Heart left ventricle (tissue), 16 donors: ENCODE data around the gene GLT6D1. TPM values are rescaled to one million over a fixed set of nuclear protein-coding genes. Genes with fewer than 3 reads are reported as not detected.

Experiments
- ATAC-seq, 4 donors: fragments of 200-7000 bp; cut with Tn5 transposase; one replicate each; pipeline ENCODE4 v1.9.1; 2020 to 2022; ENCODE audit warnings: moderate library complexity in 4 of 4, mild to moderate bottlenecking in 3 of 4, moderate number of reproducible peaks in 1 of 4
- DNase-seq, 5 donors: peaks; one replicate each; pipeline ENCODE4 v3.0.0-alpha.2; 2020
- H3K27ac ChIP-seq, 12 donors: fragments of 200-600 bp; sonication (generic) in 4 of 12; one replicate each; pipeline versions ENCODE4 v1.5.0 to v1.8.0; 2016 to 2022; ENCODE audit warnings: mild to moderate bottlenecking in 2 of 12
- H3K27me3 ChIP-seq, 9 donors: fragments of 200-600 bp; sonication (generic) in 2 of 9; one replicate each; pipeline versions ENCODE4 v1.5.1 to v1.8.0; 2016 to 2022; ENCODE audit warnings: mild to moderate bottlenecking in 3 of 9
- H3K36me3 ChIP-seq, 9 donors: fragments of 200-600 bp; sonication (generic) in 2 of 9; one replicate each; pipeline versions ENCODE4 v1.5.0 to v1.8.0; 2018 to 2022; ENCODE audit warnings: mild to moderate bottlenecking in 2 of 9
- H3K4me1 ChIP-seq, 12 donors: fragments of 200-600 bp; sonication (generic) in 4 of 12; one replicate each; pipeline versions ENCODE4 v1.5.0 to v1.8.0; 2016 to 2022; ENCODE audit warnings: mild to moderate bottlenecking in 3 of 12
- H3K4me3 ChIP-seq, 12 donors: fragments of 200-600 bp; sonication (generic) in 4 of 12; one replicate each; pipeline versions ENCODE4 v1.5.0 to v1.8.0; 2017 to 2022; ENCODE audit warnings: mild to moderate bottlenecking in 9 of 12, moderate library complexity in 4 of 12
- H3K9me3 ChIP-seq, 12 donors: fragments of 200-600 bp; sonication (generic) in 4 of 12; one replicate each; pipeline versions ENCODE4 v1.5.0 to v1.8.0; 2016 to 2022; ENCODE audit warnings: mild to moderate bottlenecking in 1 of 12
- POLR2A ChIP-seq, 2 donors: fragments of 450-650 bp; IDR thresholded peaks; one replicate each; pipeline ENCODE4 v1.6.1; 2017; ENCODE audit warnings: antibody characterized with exemption in 2 of 2, mild to moderate bottlenecking in 2 of 2, moderate library complexity in 2 of 2
- WGBS, 4 donors: extraction: QIAGEN DNeasy Blood & Tissue Kit in 2 of 4; methylation state at CpG; one replicate each; pipeline versions ENCODE4 v1.1.5 to v1.1.7; 2013 to 2018; 5-methylcytosine and 5-hydroxymethylcytosine counted together
- intact Hi-C, 10 donors: fragments of 100-400 bp; cut with DNase I; formaldehyde crosslinking; loops; one replicate each; pipeline versions ENCODE4 v1.11.1 to v1.14.2; 2022
- polyA plus RNA-seq, 2 donors: library from polyadenylated mRNA; stranded (reverse); fragments of 200-250 nt; gene quantifications; one replicate each; pipeline ENCODE4 v1.2.3, GENCODE V29; 2013
- total RNA-seq, 9 donors: library from RNA; depleted of rRNA in 2 of 9; stranded (reverse); fragments of >200 nt in 2 of 9; fragmentation: NEBNext Ultra II Directional in 3 of 9; extraction: Animal tissue kit (Norgen Biotek cat#: 25700) in 3 of 9; gene quantifications; one replicate each; pipeline versions ENCODE4 v1.1.0 to v1.2.4, GENCODE V29; 2016 to 2023
- TF ChIP-seq, protein P1 (sequence below), 12 donors: fragments of 200-600 bp; sonication (generic) in 4 of 12; IDR thresholded peaks; one replicate each; pipeline versions ENCODE4 v1.5.0 to v1.8.0; 2018 to 2022; ENCODE audit warnings: antibody characterized with exemption in 12 of 12, mild to moderate bottlenecking in 5 of 12
- donor health status: ischemic (EF 13 %, LVEDD 7.1; RV severe dilation, severe dysfunction).
- donor health status: healthy with polysubstance abuse.
- donor health status: DM: no; HTN: yes; CAD: no.
- donor health status: DM: no; HTN: no; CAD: no.
- donor health status: ischemic (EF 25% LVEDD 6.9; RV normal size, moderate dysfunction).
- donor health status: ischemic (EF 25% LVEDD 5.7; RV mildly dilated, moderate dysfunction).
- donor health status: healthy.
- donor health status: DM: yes; HTN: yes; CAD: no.
- donor health status: ischemic (EF 35%, LVEDD 5.7; RV mildly dilated, moderate dysfunction).
- donor health status: nonischemic (EF 11% LVEDD 7.7; RV severe dilation, severe dysfunction).
- donor health status: DM: yes; HTN: yes; CAD: no.
- donor health status: PGD.
- donor health status: ischemic (EF 29% LVEDD 5.4; RV normal size, mild dysfunction).
- donor health status: nonischemic (EF 23%, LVEDD 6.1; RV moderate dilation, normal function).

Gene GLT6D1
- total and polyA plus RNA-seq, 11 donors, result not detected

DNA sequence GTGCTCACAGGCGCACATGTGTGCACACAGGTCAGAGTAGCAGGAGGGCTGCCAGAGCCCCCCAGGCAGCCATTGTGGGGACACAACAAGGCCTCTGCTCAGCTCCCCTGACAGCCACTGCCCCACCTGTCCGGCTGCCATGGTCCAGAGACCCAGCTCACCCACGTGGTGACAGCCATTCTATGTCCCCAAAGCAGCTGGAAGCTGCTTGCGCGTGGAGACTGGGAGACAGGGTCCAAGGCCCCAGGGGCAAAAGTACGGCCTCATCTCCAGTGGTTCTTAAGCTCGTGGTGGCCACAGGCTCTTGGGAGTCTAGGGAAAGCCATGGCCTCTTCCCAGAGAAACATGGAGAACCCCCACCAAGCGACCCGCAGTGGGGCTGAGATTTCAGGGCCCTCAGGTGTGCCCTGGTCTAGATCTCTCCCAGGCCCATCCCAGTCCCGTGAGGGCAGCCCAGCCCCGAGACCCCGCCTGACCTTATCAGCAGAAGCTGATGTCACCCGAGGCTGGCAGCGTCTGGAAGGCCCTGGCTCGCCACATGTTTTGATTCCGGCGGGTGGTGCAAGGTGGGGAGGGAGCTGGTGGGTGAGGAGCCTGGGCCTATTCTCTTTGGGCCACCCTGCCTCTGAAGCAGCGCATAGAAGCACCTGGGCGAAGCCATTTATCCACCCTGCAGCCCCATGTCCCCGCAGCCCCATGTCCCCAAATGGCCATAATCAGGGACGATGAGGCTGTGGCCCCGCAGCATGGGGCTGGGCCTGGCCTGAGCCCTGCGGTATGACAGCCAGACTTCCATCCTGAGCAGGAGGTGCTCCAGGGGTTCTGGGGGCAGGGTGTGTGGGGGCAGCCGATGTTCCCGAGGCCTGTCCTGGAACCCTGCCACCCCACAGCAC, 31.7 kb downstream of the GLT6D1 start:
- Histone ChIP-seq H3K9me3 (no peaks in the 10 kb centered on the region), H3K27me3 (peaks cover 0 to 10% (median 0%) of the 10 kb centered on the region in 9 donors), H3K36me3 (no peaks in the 10 kb centered on the region), H3K4me1 (no peaks in the 10 kb centered on the region), H3K27ac (no peak overlapping the region), H3K4me3 (no peak overlapping the region)
- no peak for ATAC-seq
- intact Hi-C loops, result loop anchor here in 6 of 10 donors (5.0 to 10.0 kb wide), 5 partner anchors 257 to 675 kb away; no protein-coding TSS in a partner anchor
- DNase-seq, result peak in 1 of 5 donors; percentile 39
- 68 to 79% (median 72%) methylated on average over 16 to 25 of the region's 25 CpGs for WGBS, 4 donors
- TF ChIP-seq POLR2A (IDR thresholded peaks at IDR 0.05), result no peak
- TF ChIP-seq, protein P1, sequence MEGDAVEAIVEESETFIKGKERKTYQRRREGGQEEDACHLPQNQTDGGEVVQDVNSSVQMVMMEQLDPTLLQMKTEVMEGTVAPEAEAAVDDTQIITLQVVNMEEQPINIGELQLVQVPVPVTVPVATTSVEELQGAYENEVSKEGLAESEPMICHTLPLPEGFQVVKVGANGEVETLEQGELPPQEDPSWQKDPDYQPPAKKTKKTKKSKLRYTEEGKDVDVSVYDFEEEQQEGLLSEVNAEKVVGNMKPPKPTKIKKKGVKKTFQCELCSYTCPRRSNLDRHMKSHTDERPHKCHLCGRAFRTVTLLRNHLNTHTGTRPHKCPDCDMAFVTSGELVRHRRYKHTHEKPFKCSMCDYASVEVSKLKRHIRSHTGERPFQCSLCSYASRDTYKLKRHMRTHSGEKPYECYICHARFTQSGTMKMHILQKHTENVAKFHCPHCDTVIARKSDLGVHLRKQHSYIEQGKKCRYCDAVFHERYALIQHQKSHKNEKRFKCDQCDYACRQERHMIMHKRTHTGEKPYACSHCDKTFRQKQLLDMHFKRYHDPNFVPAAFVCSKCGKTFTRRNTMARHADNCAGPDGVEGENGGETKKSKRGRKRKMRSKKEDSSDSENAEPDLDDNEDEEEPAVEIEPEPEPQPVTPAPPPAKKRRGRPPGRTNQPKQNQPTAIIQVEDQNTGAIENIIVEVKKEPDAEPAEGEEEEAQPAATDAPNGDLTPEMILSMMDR (IDR thresholded peaks at IDR 0.05), result no peak

DNA sequence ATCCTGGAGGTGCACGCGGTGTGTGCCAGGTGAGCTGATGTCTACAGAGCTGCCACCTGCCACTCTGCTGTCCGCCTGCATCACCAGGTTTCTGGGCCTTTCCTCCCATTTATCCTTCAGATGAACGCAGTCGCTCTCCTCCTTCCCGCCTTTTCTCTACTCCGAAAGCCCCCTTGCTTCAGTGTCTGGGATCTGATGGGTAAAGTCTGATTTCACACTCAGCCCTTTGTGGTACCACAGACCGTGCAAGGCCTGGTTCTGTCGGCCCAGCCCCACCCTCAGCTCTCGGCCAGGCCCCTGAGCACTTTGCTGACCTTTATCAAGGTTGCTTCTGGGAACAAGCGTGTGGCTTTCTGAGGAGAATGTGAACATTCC, 32.5 kb downstream of the GLT6D1 start:
- WGBS, 4 donors, result 85 to 92% (median 86%) methylated on average over 11 of the region's 11 CpGs
- Histone ChIP-seq H3K4me1 (no peaks in the 10 kb centered on the region), H3K4me3 (no peak overlapping the region), H3K27ac (no peak overlapping the region), H3K9me3 (no peaks in the 10 kb centered on the region), H3K36me3 (no peaks in the 10 kb centered on the region), H3K27me3 (peaks cover 0 to 10% (median 0%) of the 10 kb centered on the region in 9 donors)
- ATAC-seq (no peak), DNase-seq (no peak)
- TF ChIP-seq, protein P1 (IDR thresholded peaks at IDR 0.05), result no peak
- no peak for TF ChIP-seq POLR2A (IDR thresholded peaks at IDR 0.05)
- intact Hi-C loops, result loop anchor here in 6 of 10 donors (5.0 to 10.0 kb wide), 5 partner anchors 258 to 675 kb away; no protein-coding TSS in a partner anchor

DNA sequence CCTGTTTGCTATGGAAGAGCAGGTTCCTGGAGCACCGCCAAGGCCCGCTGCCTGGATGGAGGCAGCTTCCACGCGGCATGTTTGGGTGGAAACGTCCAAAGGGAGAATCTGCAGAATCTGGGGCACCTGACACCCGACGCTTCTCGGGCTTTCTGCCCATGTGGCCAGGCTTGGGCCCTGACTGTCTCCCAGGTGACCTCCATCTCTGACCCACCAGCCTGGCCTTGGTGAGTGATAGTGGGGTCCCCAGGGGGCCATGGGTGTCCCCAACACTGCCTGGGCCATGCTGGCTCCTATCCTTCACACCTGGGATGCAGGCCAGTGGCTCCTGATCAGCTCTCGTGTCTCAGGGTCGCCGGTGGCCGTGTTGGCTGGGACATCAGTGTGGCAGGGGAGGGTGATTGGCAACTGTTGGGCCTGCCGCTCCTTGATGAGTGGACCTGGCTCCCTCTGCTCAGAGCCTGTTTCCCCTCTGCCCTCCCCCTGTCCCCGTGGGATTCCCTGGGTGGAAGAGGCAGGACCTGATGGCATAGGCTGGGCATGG, 34.0 kb downstream of the GLT6D1 start:
- DNase-seq (peak in 3 of 5 donors; percentile 13 to 40 (median 18)), ATAC-seq (no peak)
- H3K27me3 ChIP-seq, result peaks cover 0 to 5% (median 0%) of the 10 kb centered on the region in 9 donors
- no peak overlapping the region for H3K4me3 ChIP-seq
- no peaks in the 10 kb centered on the region for H3K36me3 ChIP-seq
- no peaks in the 10 kb centered on the region for H3K4me1 ChIP-seq
- WGBS, 4 donors, result 61 to 74% (median 66%) methylated on average over 10 to 14 of the region's 14 CpGs
- no peak for TF ChIP-seq POLR2A (IDR thresholded peaks at IDR 0.05)
- TF ChIP-seq, protein P1 (IDR thresholded peaks at IDR 0.05), result no peak
- intact Hi-C loops, result loop anchor here in 6 of 10 donors (5.0 to 10.0 kb wide), 5 partner anchors 259 to 677 kb away; no protein-coding TSS in a partner anchor
- no peaks in the 10 kb centered on the region for H3K9me3 ChIP-seq
- H3K27ac ChIP-seq, result no peak overlapping the region
